ENCODE measurements around the gene MPL. TPM values are rescaled to one million over a fixed set of nuclear protein-coding genes. Genes with fewer than 3 reads are reported as not detected.

MPL gene
- total RNA-seq, 1 experiment from 2014 or later, result 0.15 TPM

- TF ChIP-seq GABPB1 (CRISPR knock-in tag; IDR thresholded peaks at IDR 0.05), result no peak
Measured at GRCh38 chr1:43377831-43378230, 40.2 kb downstream of the MPL start (continued).

GRCh38 chr1:43379476-43379875 is 41.9 kb downstream of the MPL start:
- DNase-seq (ENCODE audit: low spot score) (no peak), ATAC-seq (no peak)
- CTCF ChIA-PET, result interaction anchor here (0.9 kb wide), 1 partner anchor 153 kb away, joined by 3 read pairs; no protein-coding TSS in a partner anchor
- Mint-ChIP-seq H3K4me1 (peaks cover 3% of the 10 kb centered on the region; the same call in 1 of the 2 replicates), H3K4me3 (no peak overlapping the region), H3K27me3 (ENCODE audit: low read depth) (no peaks in the 10 kb centered on the region), H3K27ac (no peak overlapping the region), H3K36me3 (peaks cover 11% of the 10 kb centered on the region), H3K9me3 (no peaks in the 10 kb centered on the region)
- POLR2A ChIA-PET, result interaction anchor here (1.0 kb wide), 1 partner anchor 10 kb away, joined by 4 read pairs; the partner anchor contains the start of genes MED8 and SZT2
- TF ChIP-seq PRRX2 (CRISPR knock-in tag; IDR thresholded peaks at IDR 0.05) (no peak), AR (CRISPR knock-in tag; IDR thresholded peaks at IDR 0.05) (no peak), EMX1 (CRISPR knock-in tag; IDR thresholded peaks at IDR 0.05) (no peak), ATF3 (CRISPR knock-in tag; conservative IDR thresholded peaks at IDR 0.05) (no peak), ZNF512 (CRISPR knock-in tag; IDR thresholded peaks at IDR 0.05; ENCODE audit: borderline replicate concordance) (no peak), RELA (CRISPR knock-in tag; IDR thresholded peaks at IDR 0.05; ENCODE audit: borderline replicate concordance) (no peak), FOXK1 (CRISPR knock-in tag; IDR thresholded peaks at IDR 0.05) (no peak), NFE2L1 (CRISPR knock-in tag; IDR thresholded peaks at IDR 0.05) (no peak), AFF4 (CRISPR knock-in tag; IDR thresholded peaks at IDR 0.05; ENCODE audit: borderline replicate concordance) (no peak), E2F1 (CRISPR knock-in tag; IDR thresholded peaks at IDR 0.05) (no peak), ZNF121 (CRISPR knock-in tag; IDR thresholded peaks at IDR 0.05) (no peak), NFYB (CRISPR knock-in tag; conservative IDR thresholded peaks at IDR 0.05; ENCODE audit: low read depth) (no peak), ARID4B (CRISPR knock-in tag; IDR thresholded peaks at IDR 0.05; ENCODE audit: borderline replicate concordance) (no peak), HMGA2 (CRISPR knock-in tag; IDR thresholded peaks at IDR 0.05) (no peak), ZNF425 (CRISPR knock-in tag; conservative IDR thresholded peaks at IDR 0.05) (no peak), E2F4 (CRISPR knock-in tag; IDR thresholded peaks at IDR 0.05; ENCODE audit: borderline replicate concordance, low read depth) (no peak)
